T-cell (primary cell): ENCODE results near the gene SAMD4B. TPM values are rescaled to one million over a fixed set of nuclear protein-coding genes. Genes with fewer than 3 reads are reported as not detected.

ENCODE experiments used
- ATAC-seq, 4 experiments: fragments of 200-7000 bp in 3 of 4; fragments of 150-1000 bp in 1 of 4; cut with Tn5 transposase; replicated peaks in 1 of 4; 1 replicate in 3 of 4; 2 replicates in 1 of 4; pipeline ENCODE4 v1.10.0; 2021; ENCODE audit warnings: moderate library complexity in 3 of 4, mild to moderate bottlenecking in 2 of 4, moderate number of reproducible peaks in 1 of 4
- CTCF ChIA-PET, 2 donors: fragments of 300-600 bp; sonication (Branson Sonifier 250); formaldehyde crosslinking; loops; one replicate each; lab custom pipeline; 2022; ENCODE audit warnings: antibody characterized with exemption in 2 of 2; lab: Charles Lee
- POLR2A ChIA-PET, 2 donors: fragments of 300-600 bp; sonication (Branson Sonifier 250); formaldehyde crosslinking; loops; one replicate each; lab custom pipeline; 2022; ENCODE audit warnings: antibody characterized with exemption in 2 of 2; lab: Charles Lee
- DNase-seq, 35 experiments: peaks; one replicate each; pipeline versions ENCODE4 v3.0.0 to v3.0.0-alpha.2; 2013 to 2023
- H3K27ac ChIP-seq: one replicate; pipeline ENCODE4 v1.5.1; 2013; ENCODE audit warnings: low read length
- H3K27me3 ChIP-seq, 2 experiments: replicated peaks in 1 of 2; 1 replicate in 1 of 2; 2 replicates in 1 of 2; pipeline versions ENCODE4 v1.6.1 to v1.7.0; 2013; ENCODE audit warnings: low read length in 1 of 2, mixed read lengths in 1 of 2; ENCODE audit not compliant: control insufficient read depth in 2 of 2, insufficient read depth in 2 of 2; ENCODE audit errors: extremely low read depth in 1 of 2
- H3K36me3 ChIP-seq, 2 donors: 1 replicate in 1 of 2; 2 replicates in 1 of 2; pipeline versions ENCODE4 v1.6.1 to v1.7.0; 2013; ENCODE audit warnings: low read length in 1 of 2; ENCODE audit not compliant: control insufficient read depth in 2 of 2, insufficient read depth in 1 of 2; ENCODE audit errors: extremely low read depth in 1 of 2
- H3K4me1 ChIP-seq, 2 experiments: 1 replicate in 1 of 2; 2 replicates in 1 of 2; pipeline versions ENCODE4 v1.6.1 to v1.7.0; 2013; ENCODE audit warnings: low read length in 2 of 2, mixed read lengths in 1 of 2; ENCODE audit not compliant: insufficient read depth in 2 of 2, control insufficient read depth in 1 of 2; ENCODE audit errors: extremely low read depth in 1 of 2
- H3K4me3 ChIP-seq, 2 donors: 1 replicate in 1 of 2; 2 replicates in 1 of 2; pipeline versions ENCODE4 v1.5.1 to v1.7.0; 2013; ENCODE audit warnings: mild to moderate bottlenecking in 2 of 2, low read length in 1 of 2, moderate library complexity in 1 of 2; ENCODE audit not compliant: control insufficient read depth in 1 of 2; ENCODE audit errors: extremely low read depth in 1 of 2
- H3K9me3 ChIP-seq: 2 replicates; pipeline ENCODE4 v1.7.0; 2013
- H3K27ac Mint-ChIP-seq, 2 donors: one replicate each; pipeline ENCODE4 v1.8.0; 2020 to 2021; ENCODE audit warnings: mild to moderate bottlenecking in 2 of 2, mixed read lengths in 2 of 2
- H3K27me3 Mint-ChIP-seq, 2 donors: one replicate each; pipeline ENCODE4 v1.8.0; 2021 to 2022; ENCODE audit warnings: mixed read lengths in 2 of 2
- H3K36me3 Mint-ChIP-seq: one replicate; pipeline ENCODE4 v1.8.0; 2021; ENCODE audit warnings: mixed read lengths
- H3K4me1 Mint-ChIP-seq, 3 donors: one replicate each; pipeline ENCODE4 v1.8.0; 2020 to 2022; ENCODE audit warnings: mixed read lengths in 3 of 3, mild to moderate bottlenecking in 1 of 3
- H3K4me3 Mint-ChIP-seq, 3 donors: one replicate each; pipeline ENCODE4 v1.8.0; 2020 to 2022; ENCODE audit warnings: mild to moderate bottlenecking in 3 of 3, mixed read lengths in 3 of 3, moderate library complexity in 3 of 3
- H3K9me3 Mint-ChIP-seq, 3 donors: one replicate each; pipeline ENCODE4 v1.8.0; 2020 to 2022; ENCODE audit warnings: mixed read lengths in 3 of 3
- WGBS: methylation state at CpG from one replicate; pipeline ENCODE4 v1.1.5; 2013; ENCODE audit warnings: missing lambda C conversion rate; ENCODE audit not compliant: insufficient coverage; 5-methylcytosine and 5-hydroxymethylcytosine counted together
- total RNA-seq, 35 experiments: library from RNA in 6 of 35; stranded (reverse) in 6 of 35; fragments of 120-200 nt in 1 of 35; gene quantifications; one replicate each; pipeline versions ENCODE4 v1.2.1 to v1.2.4 and lab custom pipeline; 2013 to 2026

Gene SAMD4B
- total RNA-seq, 5 donors from 2014 or later (not counting 1 experiment from before 2014, with no cell fraction given): 59.4 to 72.3 (median 62.0) TPM

DNA sequence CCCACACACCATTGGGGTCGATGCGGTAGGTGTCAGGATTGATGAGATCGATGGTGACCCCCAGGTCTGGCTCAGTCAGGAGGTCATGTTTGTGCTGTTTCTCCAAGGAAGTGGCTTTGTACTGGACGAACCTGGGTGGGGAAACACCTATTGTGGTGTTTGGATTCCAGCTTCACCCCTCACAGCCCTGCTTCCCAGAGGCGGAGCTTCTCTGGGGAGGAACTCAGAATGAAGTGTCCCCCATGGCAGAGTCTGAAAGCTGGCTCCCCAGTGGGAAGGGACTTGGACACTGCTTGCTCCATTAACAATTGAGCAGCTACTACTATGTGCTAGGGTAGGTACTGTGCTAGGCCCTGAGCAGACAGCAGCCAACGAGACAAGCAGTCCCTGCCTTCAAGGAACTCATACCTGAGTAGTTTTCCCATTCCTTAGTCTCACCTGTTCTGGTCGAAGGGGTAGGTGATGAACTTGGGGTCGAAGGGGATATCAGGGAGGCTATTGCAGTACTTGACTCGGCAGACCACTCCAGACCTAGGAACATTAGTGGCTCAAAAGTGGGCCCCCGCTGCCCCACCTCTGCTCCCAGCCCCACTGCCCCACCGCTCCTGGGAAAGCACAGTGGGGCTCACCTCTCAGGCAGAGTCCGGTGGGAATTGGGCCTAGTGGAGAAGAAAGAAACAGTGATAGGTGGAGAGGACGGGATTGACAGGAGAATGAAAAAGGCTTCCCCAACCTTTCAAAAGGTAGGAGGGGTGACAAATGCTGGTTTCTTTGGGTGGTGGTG lies 47.6 kb downstream of the SAMD4B start:
- peaks cover 17 to 66% of the 10 kb centered on the region in 2 donors for H3K36me3 ChIP-seq
- ATAC-seq (no peak), DNase-seq (no peak)
- Mint-ChIP-seq H3K27me3 (no peaks in the 10 kb centered on the region), H3K4me1 (peaks cover 34 to 47% (median 45%) of the 10 kb centered on the region in 3 donors), H3K9me3 (no peaks in the 10 kb centered on the region), H3K36me3 (peaks cover 38% of the 10 kb centered on the region), H3K4me3 (peak overlapping the region; percentile 94 to 98 (median 98)), H3K27ac (peak overlapping the region; percentile 97 to 100)
- H3K27me3 ChIP-seq: no peaks in the 10 kb centered on the region
- WGBS: 60% methylated on average over 1 of the region's 13 CpGs
- POLR2A ChIA-PET: interaction anchor here in 1 of 2 donors (0.6 to 2.8 kb wide), 2 partner anchors 7 to 46 kb away, joined by 3 to 31 read pairs; partner anchors contain the start of gene RPS16
- H3K4me1 ChIP-seq: peaks cover 7 to 37% of the 10 kb centered on the region in 2 experiments
- H3K9me3 ChIP-seq: no peaks in the 10 kb centered on the region
- peak overlapping the region; percentile 89 to 99 for H3K4me3 ChIP-seq
- CTCF ChIA-PET: no interaction called here
- peak overlapping the region; percentile 98 for H3K27ac ChIP-seq

DNA sequence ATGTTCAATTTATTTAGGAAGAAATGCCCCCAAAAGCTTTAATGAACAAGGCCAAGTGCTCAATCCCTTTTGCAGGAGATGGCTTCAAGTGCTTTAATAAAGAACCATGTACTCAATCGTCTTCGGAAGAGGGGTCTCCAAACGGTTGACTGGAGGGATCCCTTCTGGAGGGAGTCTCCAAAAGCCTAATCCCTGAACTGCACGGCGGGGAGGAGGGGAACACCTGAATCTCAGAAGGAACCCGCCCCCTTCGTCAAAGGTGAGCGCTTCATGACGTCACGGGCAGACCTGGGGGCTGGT lies 48.2 kb downstream of the SAMD4B start:
- H3K4me1 ChIP-seq: peaks cover 7 to 37% of the 10 kb centered on the region in 2 experiments
- H3K4me3 ChIP-seq: peak overlapping the region; percentile 89 to 99
- ATAC-seq: peak in 1 of 4 experiments; percentile 50
- H3K27ac Mint-ChIP-seq: peak overlapping the region; percentile 97 to 100
- H3K36me3 Mint-ChIP-seq: peaks cover 43% of the 10 kb centered on the region
- peak overlapping the region; percentile 98 for H3K27ac ChIP-seq
- CTCF ChIA-PET: interaction anchor here in 1 of 2 donors (0.9 to 1.2 kb wide), 4 partner anchors 11 to 460 kb away, joined by 3 to 6 read pairs (median 4); partner anchors contain the start of genes MRPS12, SAMD4B and SARS2
- no peaks in the 10 kb centered on the region for H3K27me3 ChIP-seq
- no peaks in the 10 kb centered on the region for H3K27me3 Mint-ChIP-seq
- H3K4me3 Mint-ChIP-seq: peak overlapping the region; percentile 94 to 98 (median 98)
- no peaks in the 10 kb centered on the region for H3K9me3 Mint-ChIP-seq
- DNase-seq: peak in 25 of 35 experiments; percentile 78 to 90 (median 84)
- H3K4me1 Mint-ChIP-seq: peaks cover 37 to 50% (median 48%) of the 10 kb centered on the region in 3 donors
- H3K9me3 ChIP-seq: no peaks in the 10 kb centered on the region
- POLR2A ChIA-PET: interaction anchor here (0.6 to 2.8 kb wide), 5 partner anchors 8 to 45 kb away, joined by 3 to 31 read pairs (median 4); partner anchors contain the start of gene RPS16 (in 2 of the 2)
- 0% methylated on average over 6 of the region's 10 CpGs for WGBS
- H3K36me3 ChIP-seq: peaks cover 21 to 66% of the 10 kb centered on the region in 2 donors

DNA sequence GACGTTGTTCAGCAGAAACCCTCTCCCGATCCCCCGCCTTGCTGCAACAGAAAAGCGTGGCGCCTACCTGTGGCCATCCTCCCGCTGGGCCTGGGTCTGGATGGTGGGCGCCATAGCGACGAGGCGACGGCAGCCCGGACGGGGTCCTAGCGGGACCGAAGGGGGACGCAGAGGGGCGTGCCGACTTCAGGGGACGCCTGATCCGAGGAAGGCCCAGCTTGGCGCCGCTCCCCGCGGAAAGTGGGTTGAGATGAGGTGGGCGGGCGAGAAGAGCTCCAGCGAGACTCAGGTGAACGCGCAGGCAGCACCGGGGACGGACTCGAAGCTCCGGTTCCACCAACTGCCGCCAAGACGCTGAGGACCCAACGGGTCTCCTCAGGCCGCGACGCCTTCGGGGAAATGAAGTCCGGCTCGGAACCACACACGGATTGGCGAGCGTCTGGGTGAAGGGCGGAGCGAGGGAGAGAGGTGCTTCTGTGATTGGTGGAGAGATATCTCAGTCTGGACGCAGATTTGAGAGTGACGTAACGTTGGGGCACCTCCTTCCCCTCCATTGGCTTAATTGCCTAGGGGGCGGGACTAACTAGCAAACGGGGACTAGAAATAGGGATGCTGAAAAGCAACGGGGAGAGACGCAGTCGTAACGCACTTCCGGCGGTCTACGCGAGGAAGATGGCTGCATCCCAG lies 48.7 kb downstream of the SAMD4B start, which contains the start of the genes MED29 and PAF1:
Gene MED29, plus strand, starts transcription at position 628 of the 687 bp plus-strand sequence. Its CDS starts 45 bp downstream, at position 673.
Gene PAF1, minus strand, starts transcription at position 356 of the 687 bp plus-strand sequence. Its CDS starts 242 bp downstream, at position 114.
- WGBS: under 1% methylated on average over 52 of the region's 60 CpGs
- CTCF ChIA-PET: interaction anchor here in 1 of 2 donors (0.7 to 1.2 kb wide), 6 partner anchors 11 to 460 kb away, joined by 3 to 7 read pairs (median 4); partner anchors contain the start of genes MRPS12, PLEKHG2, SAMD4B and SARS2

DNA sequence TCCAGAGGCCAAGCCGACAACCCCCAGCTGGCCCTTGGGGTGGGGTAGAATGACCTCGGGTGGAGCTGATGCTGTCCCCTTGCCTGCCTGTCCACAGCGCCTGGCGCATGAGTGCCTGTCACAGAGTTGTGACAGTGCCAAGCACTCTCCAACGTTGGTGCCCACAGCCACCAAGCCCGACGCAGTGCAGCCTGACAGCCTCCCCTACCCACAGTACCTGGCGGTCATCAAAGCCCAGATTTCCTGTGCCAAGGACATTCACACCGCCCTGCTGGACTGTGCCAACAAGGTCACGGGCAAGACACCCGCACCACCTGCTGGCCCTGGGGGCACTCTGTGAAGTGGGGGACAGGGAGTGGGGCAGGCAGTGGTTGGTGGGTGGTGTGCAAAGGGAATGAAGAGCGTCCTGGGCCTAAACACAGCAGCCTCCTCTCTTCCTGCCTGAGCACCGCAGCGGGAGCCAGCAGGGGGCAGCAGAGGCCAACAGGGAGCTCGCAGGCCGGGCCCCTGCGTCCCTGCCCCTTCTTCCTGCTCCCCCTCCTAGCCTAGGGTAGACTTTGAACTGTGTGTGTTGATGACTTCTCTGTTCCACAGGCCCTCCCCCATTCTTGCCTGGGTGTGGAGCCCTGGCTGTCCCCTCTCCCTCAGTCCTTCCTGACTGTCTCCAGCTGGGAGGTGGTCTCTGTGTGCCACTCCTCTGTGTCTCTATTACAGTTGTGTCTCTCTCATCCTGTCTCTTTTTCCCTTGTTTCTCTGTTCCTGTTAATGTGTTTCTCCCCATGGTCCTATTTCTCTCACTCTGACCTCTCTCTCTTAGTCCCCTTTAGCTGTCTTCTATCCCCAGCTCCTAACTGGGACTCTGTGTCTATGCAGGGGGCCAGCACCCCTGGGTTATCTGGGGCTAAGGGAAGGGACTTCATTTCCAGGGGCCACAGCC lies 55.4 kb downstream of the SAMD4B start:
- H3K36me3 ChIP-seq: peaks cover 11 to 39% of the 10 kb centered on the region in 2 donors
- no peaks in the 10 kb centered on the region for H3K27me3 ChIP-seq
- Mint-ChIP-seq H3K27me3 (no peaks in the 10 kb centered on the region), H3K9me3 (no peaks in the 10 kb centered on the region), H3K4me3 (peak overlapping the region; percentile 57 to 71 (median 69)), H3K4me1 (peaks cover 64 to 66% (median 65%) of the 10 kb centered on the region in 3 donors), H3K27ac (peak overlapping the region; percentile 92 to 95), H3K36me3 (peaks cover 21% of the 10 kb centered on the region)
- peaks cover 24 to 64% of the 10 kb centered on the region in 2 experiments for H3K4me1 ChIP-seq
- ChIA-PET POLR2A (interaction anchor here (0.6 to 3.0 kb wide), 8 partner anchors 9 to 60 kb away, joined by 3 to 12 read pairs (median 4); partner anchors contain the start of genes RPS16 (in 2 of the 2) and PLEKHG2 (in 1 of the 2)), CTCF (interaction anchor here (0.9 to 2.7 kb wide), 5 partner anchors 10 to 38 kb away, joined by 3 to 22 read pairs (median 11); partner anchors contain the start of gene RPS16 (in 1 of the 2))
- H3K4me3 ChIP-seq: peak overlapping the region in 1 of 2 donors; percentile 0
- WGBS: 73% methylated on average over 5 of the region's 17 CpGs
- ATAC-seq (peak; percentile 54 to 66 (median 62)), DNase-seq (peak; percentile 81 to 97 (median 92))
- H3K9me3 ChIP-seq: no peaks in the 10 kb centered on the region
- peak overlapping the region; percentile 79 for H3K27ac ChIP-seq

More for the DNA sequence above, 48.7 kb downstream of the SAMD4B start, which contains the start of the genes MED29 and PAF1:
- H3K27me3 ChIP-seq: no peaks in the 10 kb centered on the region
- ATAC-seq (peak; percentile 90 to 96 (median 95)), DNase-seq (peak; percentile 85 to 99 (median 97))
- Mint-ChIP-seq H3K9me3 (no peaks in the 10 kb centered on the region), H3K27ac (peak within 1 kb of the TSS; percentile 97 to 100), H3K36me3 (peaks cover 42% of the 10 kb centered on the region), H3K4me1 (peaks cover 37 to 51% (median 48%) of the 10 kb centered on the region in 3 donors), H3K4me3 (peak within 1 kb of the TSS; percentile 94 to 98 (median 98)), H3K27me3 (no peaks in the 10 kb centered on the region)
- peak within 1 kb of the TSS; percentile 89 to 99 for H3K4me3 ChIP-seq
- peaks cover 17 to 65% of the 10 kb centered on the region in 2 donors for H3K36me3 ChIP-seq
- H3K4me1 ChIP-seq: peaks cover 7 to 37% of the 10 kb centered on the region in 2 experiments
- H3K27ac ChIP-seq: peak within 1 kb of the TSS; percentile 98
- POLR2A ChIA-PET: interaction anchor here (0.5 to 2.8 kb wide), 14 partner anchors 8 to 63 kb away, joined by 3 to 31 read pairs (median 4); partner anchors contain the start of genes RPS16 (in 2 of the 2) and SAMD4B (in 1 of the 2)
- no peaks in the 10 kb centered on the region for H3K9me3 ChIP-seq

DNA sequence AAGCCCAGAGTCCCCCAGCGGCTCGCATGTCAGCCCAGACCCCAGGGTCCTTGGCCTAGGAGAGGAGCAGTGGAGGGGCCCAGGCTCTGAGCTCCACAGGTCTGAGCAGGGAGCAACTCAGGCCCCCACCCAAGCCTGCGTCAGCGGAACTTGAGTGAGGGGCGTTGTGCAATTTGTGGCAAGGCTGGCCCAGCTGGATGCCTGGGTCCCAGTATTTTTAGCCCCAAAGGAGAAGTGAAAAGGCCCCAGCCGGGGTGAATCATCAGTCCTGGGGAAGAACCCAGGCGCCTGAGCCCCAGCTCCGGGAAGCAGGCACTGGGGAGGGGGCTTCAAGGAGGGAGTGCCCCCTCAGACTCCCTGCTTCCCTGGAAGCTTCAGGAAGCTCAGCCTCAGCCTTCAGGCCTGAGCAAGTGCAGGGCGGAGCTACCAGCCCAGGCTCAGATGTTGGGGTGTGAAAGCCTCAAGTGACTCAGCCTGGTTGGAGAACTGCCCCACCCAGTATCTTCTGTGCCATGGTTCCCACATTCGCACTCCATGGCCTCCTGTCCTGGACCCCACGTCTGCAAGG lies 56.2 kb downstream of the SAMD4B start:
- Mint-ChIP-seq H3K4me1 (peaks cover 61 to 65% (median 62%) of the 10 kb centered on the region in 3 donors), H3K9me3 (no peaks in the 10 kb centered on the region), H3K27ac (peak overlapping the region; percentile 92 to 95), H3K27me3 (no peaks in the 10 kb centered on the region), H3K4me3 (peak overlapping the region; percentile 57 to 71 (median 69)), H3K36me3 (peaks cover 19% of the 10 kb centered on the region)
- peak in 1 of 4 experiments; percentile 17 for ATAC-seq
- POLR2A ChIA-PET: interaction anchor here (0.6 to 3.0 kb wide), 7 partner anchors 9 to 59 kb away, joined by 3 to 12 read pairs (median 4); partner anchors contain the start of genes RPS16 (in 2 of the 2) and PLEKHG2 (in 1 of the 2)
- DNase-seq: peak in 18 of 35 experiments; percentile 20 to 74 (median 40)
- no peaks in the 10 kb centered on the region for H3K27me3 ChIP-seq
- peak overlapping the region; percentile 79 for H3K27ac ChIP-seq
- CTCF ChIA-PET: interaction anchor here (0.6 to 2.7 kb wide), 6 partner anchors 10 to 181 kb away, joined by 3 to 22 read pairs (median 8); partner anchors contain the start of gene RPS16 (in 1 of the 2)
- peak overlapping the region in 1 of 2 donors; percentile 0 for H3K4me3 ChIP-seq
- peaks cover 11 to 35% of the 10 kb centered on the region in 2 donors for H3K36me3 ChIP-seq
- WGBS: 66% methylated on average over 10 of the region's 11 CpGs
- H3K9me3 ChIP-seq: no peaks in the 10 kb centered on the region
- H3K4me1 ChIP-seq: peaks cover 25 to 69% of the 10 kb centered on the region in 2 experiments
